Hepatocyte (in vitro differentiated cells): ENCODE measurements around the gene CAPN15. TPM values are rescaled to one million over a fixed set of nuclear protein-coding genes. Genes with fewer than 3 reads are reported as not detected.

Experiments used
- DNase-seq: peaks from one replicate; pipeline ENCODE4 v3.0.0-alpha.2; 2016; ENCODE audit warnings: low spot score
- H2AFZ ChIP-seq: fragments of 200-600 bp; sonication (generic); 2 replicates; pipeline ENCODE4 v1.6.0; 2016; ENCODE audit warnings: antibody characterized with exemption, mild to moderate bottlenecking
- H3K27ac ChIP-seq: fragments of 200-600 bp; sonication (generic); 2 replicates; pipeline ENCODE4 v1.5.1; 2016; ENCODE audit warnings: mild to moderate bottlenecking
- H3K27me3 ChIP-seq: fragments of 200-600 bp; sonication (generic); 2 replicates; pipeline ENCODE4 v1.6.1; 2016
- H3K36me3 ChIP-seq: fragments of 200-600 bp; sonication (generic); replicated peaks from 2 replicates; pipeline ENCODE4 v1.5.1; 2016; ENCODE audit warnings: low read depth; ENCODE audit not compliant: insufficient read depth
- H3K4me1 ChIP-seq: fragments of 200-600 bp; sonication (generic); 2 replicates; pipeline ENCODE4 v1.5.1; 2016; ENCODE audit warnings: mild to moderate bottlenecking, moderate library complexity; ENCODE audit not compliant: insufficient read depth
- H3K4me2 ChIP-seq: fragments of 200-600 bp; sonication (generic); 2 replicates; pipeline ENCODE4 v1.6.0; 2016
- H3K4me3 ChIP-seq: fragments of 200-600 bp; sonication (generic); 2 replicates; pipeline ENCODE4 v1.5.1; 2016; ENCODE audit warnings: mild to moderate bottlenecking
- H3K79me2 ChIP-seq: fragments of 200-600 bp; sonication (generic); 2 replicates; pipeline ENCODE4 v1.6.0; 2017; ENCODE audit warnings: mild to moderate bottlenecking
- H3K9me2 ChIP-seq: fragments of 200-600 bp; sonication (generic); replicated peaks from 2 replicates; pipeline ENCODE4 v1.6.0; 2017; ENCODE audit warnings: mild to moderate bottlenecking; ENCODE audit not compliant: insufficient read depth
- H3K9me3 ChIP-seq: fragments of 200-600 bp; sonication (generic); 2 replicates; pipeline ENCODE4 v1.5.1; 2016; ENCODE audit warnings: low read depth, mild to moderate bottlenecking
- H4K20me1 ChIP-seq: fragments of 200-600 bp; sonication (generic); 2 replicates; pipeline ENCODE4 v1.6.0; 2016; ENCODE audit warnings: mild to moderate bottlenecking; ENCODE audit not compliant: insufficient read depth, poor library complexity, severe bottlenecking
- CTCF ChIP-seq: fragments of 200-600 bp; sonication (generic); IDR thresholded peaks from 2 replicates; pipeline ENCODE4 v1.5.1; 2016; ENCODE audit warnings: antibody characterized with exemption, mild to moderate bottlenecking; ENCODE audit not compliant: poor library complexity
- EZH2 ChIP-seq: fragments of 200-600 bp; sonication (generic); IDR thresholded peaks from 2 replicates; pipeline ENCODE4 v1.6.1; 2016; ENCODE audit warnings: antibody characterized with exemption, mild to moderate bottlenecking, borderline replicate concordance
- EZH2phosphoT487 ChIP-seq: fragments of 200-600 bp; sonication (generic); IDR thresholded peaks from one replicate; pipeline ENCODE4 v1.6.1; 2018; ENCODE audit warnings: antibody characterized with exemption, mild to moderate bottlenecking, low read depth, moderate library complexity; ENCODE audit not compliant: unreplicated experiment, severe bottlenecking
- WGBS: methylation state at CpG from one replicate; pipeline ENCODE4 v1.1.6; 2016; ENCODE audit warnings: low lambda C conversion rate; ENCODE audit errors: missing lambda C conversion rate; 5-methylcytosine and 5-hydroxymethylcytosine counted together
- polyA plus RNA-seq: library from polyadenylated mRNA; unstranded; fragments of >200 nt; fragmentation: Nextera tagmentation; extraction: Ambion mirVana; gene quantifications from 2 replicates; pipeline ENCODE4 v1.2.1, GENCODE V29; 2016
- total RNA-seq: library from RNA; depleted of rRNA; stranded (reverse); fragments of >200 nt; gene quantifications from 2 replicates; pipeline ENCODE4 v1.2.3, GENCODE V29; 2014

The CAPN15 gene
- total and polyA plus RNA-seq, 2 experiments from 2014 or later: 41.7 to 42.7 TPM

- Histone ChIP-seq H3K9me2 (no peaks in the 10 kb centered on the region), H3K4me2 (peak overlapping the region; percentile 71)
Observed at GRCh38 chr16:535446-536405, 8.2 kb downstream of the CAPN15 start.

GRCh38 chr16:536746-537145 is 9.2 kb downstream of the CAPN15 start:
- 96% methylated on average over 17 of the region's 17 CpGs for WGBS
- Histone ChIP-seq H3K79me2 (peaks cover 92% of the 10 kb centered on the region), H3K4me2 (no peak overlapping the region), H3K9me3 (no peaks in the 10 kb centered on the region), H4K20me1 (peaks cover 18% of the 10 kb centered on the region), H3K27ac (no peak overlapping the region), H3K4me3 (no peak overlapping the region), H3K36me3 (no peaks in the 10 kb centered on the region), H3K9me2 (no peaks in the 10 kb centered on the region), H3K27me3 (no peaks in the 10 kb centered on the region), H3K4me1 (peaks cover 22% of the 10 kb centered on the region), H2AFZ (no peak overlapping the region)
- DNase-seq: no peak
- TF ChIP-seq CTCF: no peak
- no peak for TF ChIP-seq EZH2phosphoT487
- no peak for TF ChIP-seq EZH2

More at GRCh38 chr16:535446-536405, 8.2 kb downstream of the CAPN15 start:
- peak overlapping the region; percentile 84 for H3K27ac ChIP-seq
- DNase-seq: peak; percentile 89
- H3K36me3 ChIP-seq: no peaks in the 10 kb centered on the region
- 72% methylated on average over 30 of the region's 39 CpGs for WGBS
- H2AFZ ChIP-seq: no peak overlapping the region
- no peaks in the 10 kb centered on the region for H3K9me3 ChIP-seq
- H3K79me2 ChIP-seq: peaks cover 94% of the 10 kb centered on the region
- H3K4me3 ChIP-seq: no peak overlapping the region
- peaks cover 22% of the 10 kb centered on the region for H3K4me1 ChIP-seq
- TF ChIP-seq EZH2: no peak
- TF ChIP-seq EZH2phosphoT487: no peak
- no peak for TF ChIP-seq CTCF
- H4K20me1 ChIP-seq: peaks cover 26% of the 10 kb centered on the region
- no peaks in the 10 kb centered on the region for H3K27me3 ChIP-seq

GRCh38 chr16:537415-538335 is 10.2 kb downstream of the CAPN15 start:
- peaks cover 22% of the 10 kb centered on the region for H4K20me1 ChIP-seq
- peaks cover 22% of the 10 kb centered on the region for H3K4me1 ChIP-seq
- no peaks in the 10 kb centered on the region for H3K9me3 ChIP-seq
- H2AFZ ChIP-seq: no peak overlapping the region
- H3K27me3 ChIP-seq: no peaks in the 10 kb centered on the region
- H3K4me2 ChIP-seq: no peak overlapping the region
- H3K36me3 ChIP-seq: no peaks in the 10 kb centered on the region
- DNase-seq: no peak
- H3K9me2 ChIP-seq: no peaks in the 10 kb centered on the region
- no peak for TF ChIP-seq EZH2
- TF ChIP-seq EZH2phosphoT487: no peak
- peak; percentile 4 for TF ChIP-seq CTCF
- no peak overlapping the region for H3K4me3 ChIP-seq
- H3K79me2 ChIP-seq: peaks cover 88% of the 10 kb centered on the region
- H3K27ac ChIP-seq: no peak overlapping the region
- WGBS: 97% methylated on average over 56 of the region's 60 CpGs
